Left lung (tissue), 10 donors: ENCODE data around the gene NAA10. TPM values are rescaled to one million over a fixed set of nuclear protein-coding genes. Genes with fewer than 3 reads are reported as not detected.

Experiments used
- ATAC-seq: fragments of 200-7000 bp; cut with Tn5 transposase; one replicate; pipeline ENCODE4 v1.9.1; 2020; ENCODE audit warnings: moderate library complexity
- DNase-seq, 4 donors: peaks; one replicate each; pipeline ENCODE4 v3.0.0-alpha.2; 2013 to 2020
- H3K27ac ChIP-seq, 2 donors: fragments of 200-600 bp; sonication (generic) in 1 of 2; one replicate each; pipeline versions ENCODE4 v1.5.0 to v1.8.0; 2020 to 2021
- H3K27me3 ChIP-seq, 2 donors: fragments of 200-600 bp; sonication (generic) in 1 of 2; one replicate each; pipeline versions ENCODE4 v1.5.0 to v1.8.0; 2020 to 2021
- H3K36me3 ChIP-seq, 2 donors: fragments of 200-600 bp; sonication (generic) in 1 of 2; one replicate each; pipeline versions ENCODE4 v1.5.0 to v1.8.0; 2020 to 2021
- H3K4me1 ChIP-seq, 2 donors: fragments of 200-600 bp; one replicate each; pipeline ENCODE4 v1.8.0; 2021
- H3K4me3 ChIP-seq, 2 donors: fragments of 200-600 bp; sonication (generic) in 1 of 2; one replicate each; pipeline versions ENCODE4 v1.5.0 to v1.8.0; 2020 to 2021; ENCODE audit warnings: mild to moderate bottlenecking in 1 of 2
- H3K9me3 ChIP-seq, 2 donors: fragments of 200-600 bp; sonication (generic) in 1 of 2; one replicate each; pipeline versions ENCODE4 v1.5.0 to v1.8.0; 2020 to 2021
- CTCF ChIP-seq, 2 donors: fragments of 200-600 bp; sonication (generic) in 1 of 2; IDR thresholded peaks; one replicate each; pipeline versions ENCODE4 v1.5.0 to v1.8.0; 2021; ENCODE audit warnings: antibody characterized with exemption in 2 of 2
- intact Hi-C, 2 donors: fragments of 100-400 bp; cut with DNase I; formaldehyde crosslinking; loops; one replicate each; pipeline versions ENCODE4 v1.11.2 to v1.14.2; 2022
- polyA plus RNA-seq, 6 donors: library from polyadenylated mRNA; unstranded; fragments of 120-200 nt; gene quantifications; one replicate each; pipeline ENCODE4 v1.2.1, GENCODE V29; 2013; ENCODE audit not compliant: insufficient read length in 6 of 6
- total RNA-seq, 2 donors: library from RNA; stranded (reverse); fragmentation: NEBNext Ultra II Directional; extraction: Animal tissue kit (Norgen Biotek cat#: 25700); gene quantifications; one replicate each; pipeline ENCODE4 v1.2.1, GENCODE V29; 2021
- donor health status: DM: no; HTN: yes; CAD: no.
- donor health status: DM: no; HTN: no; CAD: no.

NAA10 gene
- total and polyA plus RNA-seq, 8 donors, result 49.0 to 105 (median 57.5) TPM

- Histone ChIP-seq H3K4me1 (peaks cover 0 to 32% of the 10 kb centered on the region in 2 donors), H3K4me3 (no peak overlapping the region), H3K36me3 (no peaks in the 10 kb centered on the region), H3K27me3 (no peaks in the 10 kb centered on the region), H3K9me3 (no peaks in the 10 kb centered on the region), H3K27ac (no peak overlapping the region)
- DNase-seq (no peak), ATAC-seq (no peak)
- intact Hi-C loops, result no loop called here
- no peak for TF ChIP-seq CTCF (IDR thresholded peaks at IDR 0.05)
Observed at GRCh38 chrX:153901753-153902140, 33.1 kb downstream of the NAA10 start.

- intact Hi-C loops, result no loop called here
- TF ChIP-seq CTCF (IDR thresholded peaks at IDR 0.05), result peak in 1 of 2 donors; percentile 10
- Histone ChIP-seq H3K4me3 (no peak overlapping the region), H3K4me1 (peaks cover 0 to 32% of the 10 kb centered on the region in 2 donors), H3K9me3 (no peaks in the 10 kb centered on the region), H3K27ac (peak overlapping the region in 1 of 2 donors; percentile 66), H3K27me3 (no peaks in the 10 kb centered on the region), H3K36me3 (no peaks in the 10 kb centered on the region)
- ATAC-seq (peak; percentile 72), DNase-seq (peak in 3 of 4 donors; percentile 24 to 79 (median 77))
Observed at GRCh38 chrX:153900831-153901752, 33.7 kb downstream of the NAA10 start.

- H3K27me3 ChIP-seq, result no peaks in the 10 kb centered on the region
Observed at GRCh38 chrX:153897899-153898298, 36.9 kb downstream of the NAA10 start.

GRCh38 chrX:153889123-153889522, 45.7 kb downstream of the NAA10 start:
- H3K27me3 ChIP-seq, result peaks cover 40 to 41% of the 10 kb centered on the region in 2 donors
- no peak for TF ChIP-seq CTCF (IDR thresholded peaks at IDR 0.05)
- DNase-seq, result no peak
- ATAC-seq, result no peak
- H3K4me3 ChIP-seq, result no peak overlapping the region
- H3K9me3 ChIP-seq, result no peaks in the 10 kb centered on the region
- H3K4me1 ChIP-seq, result peaks cover 0 to 3% of the 10 kb centered on the region in 2 donors
- H3K36me3 ChIP-seq, result no peaks in the 10 kb centered on the region
- intact Hi-C loops, result no loop called here
- H3K27ac ChIP-seq, result no peak overlapping the region

More at GRCh38 chrX:153897899-153898298, 36.9 kb downstream of the NAA10 start:
- intact Hi-C loops, result loop anchor here in 1 of 2 donors (10.0 kb wide), 1 partner anchor 63 kb away; the partner anchor contains the start of gene PDZD4
- DNase-seq (no peak), ATAC-seq (no peak)
- Histone ChIP-seq H3K27ac (no peak overlapping the region), H3K36me3 (no peaks in the 10 kb centered on the region), H3K9me3 (no peaks in the 10 kb centered on the region), H3K4me1 (peaks cover 0 to 17% of the 10 kb centered on the region in 2 donors), H3K4me3 (no peak overlapping the region)
- no peak for TF ChIP-seq CTCF (IDR thresholded peaks at IDR 0.05)

- peaks cover 48 to 49% of the 10 kb centered on the region in 2 donors for H3K27me3 ChIP-seq
- no peaks in the 10 kb centered on the region for H3K9me3 ChIP-seq
- no peak for ATAC-seq
- no peak overlapping the region for H3K27ac ChIP-seq
- no peak for DNase-seq
- intact Hi-C loops, result no loop called here
- no peak for TF ChIP-seq CTCF (IDR thresholded peaks at IDR 0.05)
- H3K36me3 ChIP-seq, result no peaks in the 10 kb centered on the region
- no peak overlapping the region for H3K4me3 ChIP-seq
- peaks cover 0 to 3% of the 10 kb centered on the region in 2 donors for H3K4me1 ChIP-seq
Observed at GRCh38 chrX:153888344-153888743, 46.5 kb downstream of the NAA10 start.
